ENCODE data around the gene LMTK2.

LMTK2 gene

DNA sequence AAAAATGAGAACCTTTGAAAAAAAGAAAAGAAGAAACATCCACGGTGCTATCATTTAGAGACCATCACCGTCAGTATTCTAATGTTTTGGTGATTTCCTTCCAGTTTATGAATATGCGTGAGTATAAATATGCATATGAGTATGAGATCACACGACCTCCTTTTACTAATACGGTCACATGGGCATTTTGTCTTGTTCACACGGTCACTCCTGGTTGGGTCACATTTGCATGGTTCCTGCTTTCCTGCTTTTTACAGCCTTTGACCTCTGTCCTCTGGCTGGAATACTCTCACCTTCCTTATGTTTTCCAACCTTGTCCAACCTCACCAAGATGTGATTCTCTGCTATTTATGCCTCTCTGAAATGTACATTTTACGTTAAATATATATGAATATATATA, 25.3 kb upstream of the LMTK2 start:
- Histone ChIP-seq H3K4me3 (ENCODE audit: low read depth, low read length) (no peak overlapping the region), H3K27ac (ENCODE audit: low read depth, low read length) (no peak overlapping the region), H3K27me3 (ENCODE audit: control insufficient read depth, insufficient read depth, low read length) (no peaks in the 10 kb centered on the region), H3K9me3 (ENCODE audit: control insufficient read depth, insufficient read depth, low read length) (no peaks in the 10 kb centered on the region), H3K4me1 (ENCODE audit: control insufficient read depth, insufficient read depth, low read length) (peaks cover 6% of the 10 kb centered on the region), H3K9ac (ENCODE audit: low read depth, low read length) (no peak overlapping the region), H3K36me3 (ENCODE audit: control insufficient read depth, insufficient read depth, low read length) (no peaks in the 10 kb centered on the region)

GRCh38 chr7:98084631-98085030, 22.0 kb upstream of the LMTK2 start:
- no peak overlapping the region for H3K27ac ChIP-seq (ENCODE audit: low read depth, low read length)
- H3K9ac ChIP-seq (ENCODE audit: low read depth, low read length), result no peak overlapping the region
- no peaks in the 10 kb centered on the region for H3K36me3 ChIP-seq (ENCODE audit: control insufficient read depth, insufficient read depth, low read length)

GRCh38 chr7:98085674-98086073, 21.0 kb upstream of the LMTK2 start:
- Histone ChIP-seq H3K9ac (ENCODE audit: low read depth, low read length) (no peak overlapping the region), H3K4me3 (ENCODE audit: low read depth, low read length) (no peak overlapping the region), H3K4me1 (ENCODE audit: control insufficient read depth, insufficient read depth, low read length) (no peaks in the 10 kb centered on the region)

More at GRCh38 chr7:98084631-98085030, 22.0 kb upstream of the LMTK2 start:
- H3K27me3 ChIP-seq (ENCODE audit: control insufficient read depth, insufficient read depth, low read length), result no peaks in the 10 kb centered on the region
- no peak overlapping the region for H3K4me3 ChIP-seq (ENCODE audit: low read depth, low read length)
- peaks cover 6% of the 10 kb centered on the region for H3K4me1 ChIP-seq (ENCODE audit: control insufficient read depth, insufficient read depth, low read length)
- no peaks in the 10 kb centered on the region for H3K9me3 ChIP-seq (ENCODE audit: control insufficient read depth, insufficient read depth, low read length)

DNA sequence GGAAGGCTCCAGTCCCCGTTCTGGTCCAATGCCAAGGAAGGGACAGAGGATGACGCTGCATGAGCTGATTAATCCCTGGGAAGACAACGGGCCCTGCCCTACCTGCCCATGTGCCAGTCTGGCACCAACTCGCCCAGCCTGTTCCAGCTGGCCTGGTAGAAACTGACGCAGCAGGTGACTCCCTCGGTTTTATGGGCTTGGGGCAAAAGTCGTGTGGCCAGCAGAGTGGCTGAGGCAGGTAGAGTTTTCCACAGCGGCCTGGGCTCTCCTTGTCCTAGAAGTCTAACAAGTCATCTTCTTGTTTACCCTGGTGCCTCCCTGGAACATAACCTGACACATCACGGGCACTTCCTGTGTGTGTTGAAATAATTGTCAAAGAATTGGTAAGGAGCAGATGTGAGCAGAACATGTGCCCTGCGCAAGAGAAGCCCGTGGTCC, 20.4 kb upstream of the LMTK2 start:
- H3K36me3 ChIP-seq (ENCODE audit: control insufficient read depth, insufficient read depth, low read length), result no peaks in the 10 kb centered on the region
- no peaks in the 10 kb centered on the region for H3K4me1 ChIP-seq (ENCODE audit: control insufficient read depth, insufficient read depth, low read length)
- no peaks in the 10 kb centered on the region for H3K9me3 ChIP-seq (ENCODE audit: control insufficient read depth, insufficient read depth, low read length)
- H3K9ac ChIP-seq (ENCODE audit: low read depth, low read length), result no peak overlapping the region
- H3K27ac ChIP-seq (ENCODE audit: low read depth, low read length), result no peak overlapping the region
- no peaks in the 10 kb centered on the region for H3K27me3 ChIP-seq (ENCODE audit: control insufficient read depth, insufficient read depth, low read length)
- no peak overlapping the region for H3K4me3 ChIP-seq (ENCODE audit: low read depth, low read length)

More at GRCh38 chr7:98085674-98086073, 21.0 kb upstream of the LMTK2 start:
- no peaks in the 10 kb centered on the region for H3K36me3 ChIP-seq (ENCODE audit: control insufficient read depth, insufficient read depth, low read length)
- no peaks in the 10 kb centered on the region for H3K9me3 ChIP-seq (ENCODE audit: control insufficient read depth, insufficient read depth, low read length)
- H3K27ac ChIP-seq (ENCODE audit: low read depth, low read length), result no peak overlapping the region
- H3K27me3 ChIP-seq (ENCODE audit: control insufficient read depth, insufficient read depth, low read length), result no peaks in the 10 kb centered on the region

GRCh38 chr7:98088109-98088508, 18.6 kb upstream of the LMTK2 start:
- Histone ChIP-seq H3K36me3 (ENCODE audit: control insufficient read depth, insufficient read depth, low read length) (no peaks in the 10 kb centered on the region), H3K9ac (ENCODE audit: low read depth, low read length) (no peak overlapping the region), H3K27ac (ENCODE audit: low read depth, low read length) (no peak overlapping the region), H3K4me3 (ENCODE audit: low read depth, low read length) (no peak overlapping the region), H3K4me1 (ENCODE audit: control insufficient read depth, insufficient read depth, low read length) (no peaks in the 10 kb centered on the region), H3K9me3 (ENCODE audit: control insufficient read depth, insufficient read depth, low read length) (no peaks in the 10 kb centered on the region), H3K27me3 (ENCODE audit: control insufficient read depth, insufficient read depth, low read length) (no peaks in the 10 kb centered on the region)

- Histone ChIP-seq H3K4me3 (ENCODE audit: low read depth, low read length) (no peak overlapping the region), H3K36me3 (ENCODE audit: control insufficient read depth, insufficient read depth, low read length) (no peaks in the 10 kb centered on the region), H3K27ac (ENCODE audit: low read depth, low read length) (no peak overlapping the region), H3K27me3 (ENCODE audit: control insufficient read depth, insufficient read depth, low read length) (no peaks in the 10 kb centered on the region), H3K4me1 (ENCODE audit: control insufficient read depth, insufficient read depth, low read length) (no peaks in the 10 kb centered on the region), H3K9ac (ENCODE audit: low read depth, low read length) (no peak overlapping the region), H3K9me3 (ENCODE audit: control insufficient read depth, insufficient read depth, low read length) (no peaks in the 10 kb centered on the region)
These were observed 16.5 kb upstream of the LMTK2 start for GRCh38 chr7:98090116-98090515.

DNA sequence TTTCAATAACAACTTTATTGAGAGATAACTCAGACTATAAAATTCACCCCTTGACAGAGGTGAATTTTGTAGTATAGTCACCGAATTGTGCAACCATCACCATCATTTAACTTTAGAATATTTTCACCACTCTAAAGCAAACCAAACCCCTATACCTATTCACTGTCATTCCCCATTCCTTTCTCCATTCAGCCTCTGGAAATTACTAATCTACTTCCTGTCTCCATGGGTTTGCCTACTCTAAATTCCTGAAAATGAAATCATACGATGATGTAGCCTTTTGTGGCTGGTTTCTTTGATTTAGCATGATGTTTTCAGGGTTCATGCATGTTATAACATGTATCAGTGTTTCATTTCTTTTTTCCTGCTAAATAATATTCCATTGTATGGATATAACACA, 15.6 kb upstream of the LMTK2 start:
- Histone ChIP-seq H3K9me3 (ENCODE audit: control insufficient read depth, insufficient read depth, low read length) (no peaks in the 10 kb centered on the region), H3K27me3 (ENCODE audit: control insufficient read depth, insufficient read depth, low read length) (no peaks in the 10 kb centered on the region), H3K9ac (ENCODE audit: low read depth, low read length) (no peak overlapping the region), H3K4me1 (ENCODE audit: control insufficient read depth, insufficient read depth, low read length) (no peaks in the 10 kb centered on the region), H3K36me3 (ENCODE audit: control insufficient read depth, insufficient read depth, low read length) (no peaks in the 10 kb centered on the region), H3K4me3 (ENCODE audit: low read depth, low read length) (no peak overlapping the region), H3K27ac (ENCODE audit: low read depth, low read length) (no peak overlapping the region)

GRCh38 chr7:98091523-98091922, 15.1 kb upstream of the LMTK2 start:
- H3K9me3 ChIP-seq (ENCODE audit: control insufficient read depth, insufficient read depth, low read length), result peaks cover 4% of the 10 kb centered on the region
- H3K9ac ChIP-seq (ENCODE audit: low read depth, low read length), result no peak overlapping the region
- no peak overlapping the region for H3K4me3 ChIP-seq (ENCODE audit: low read depth, low read length)
- no peaks in the 10 kb centered on the region for H3K36me3 ChIP-seq (ENCODE audit: control insufficient read depth, insufficient read depth, low read length)
- H3K27ac ChIP-seq (ENCODE audit: low read depth, low read length), result no peak overlapping the region
- no peaks in the 10 kb centered on the region for H3K4me1 ChIP-seq (ENCODE audit: control insufficient read depth, insufficient read depth, low read length)
- H3K27me3 ChIP-seq (ENCODE audit: control insufficient read depth, insufficient read depth, low read length), result no peaks in the 10 kb centered on the region

DNA sequence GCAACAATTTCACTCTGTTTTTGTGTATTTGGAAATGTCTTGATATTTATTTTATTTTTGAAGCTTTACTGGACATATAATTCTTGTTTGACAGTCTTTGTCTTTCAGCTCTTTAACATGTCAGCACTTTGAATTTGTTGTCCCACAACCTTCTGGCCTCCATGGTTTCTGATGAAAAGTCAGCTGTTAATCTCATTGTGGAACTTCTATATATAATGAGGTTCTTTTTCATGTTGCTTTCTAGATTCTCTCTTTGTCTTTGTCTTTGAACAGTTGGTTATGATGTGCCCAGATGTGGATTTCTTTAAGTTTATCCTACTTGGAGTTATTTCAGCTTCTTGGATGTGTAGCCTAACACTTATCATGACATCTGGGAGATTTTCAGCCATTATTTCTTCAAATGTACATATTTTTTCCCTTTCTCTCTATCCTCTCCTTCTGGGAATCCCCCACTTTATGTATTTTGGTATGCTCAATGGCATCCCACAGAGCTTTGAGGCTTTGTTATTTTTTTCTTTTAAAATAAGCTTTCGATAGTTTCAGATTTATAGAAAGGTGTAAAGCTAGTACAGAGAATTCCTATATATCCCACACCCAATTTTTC, 9.5 kb upstream of the LMTK2 start:
- no peaks in the 10 kb centered on the region for H3K4me1 ChIP-seq (ENCODE audit: control insufficient read depth, insufficient read depth, low read length)
- peaks cover 19% of the 10 kb centered on the region for H3K9me3 ChIP-seq (ENCODE audit: control insufficient read depth, insufficient read depth, low read length)
- no peak overlapping the region for H3K27ac ChIP-seq (ENCODE audit: low read depth, low read length)
- H3K27me3 ChIP-seq (ENCODE audit: control insufficient read depth, insufficient read depth, low read length), result no peaks in the 10 kb centered on the region
- no peaks in the 10 kb centered on the region for H3K36me3 ChIP-seq (ENCODE audit: control insufficient read depth, insufficient read depth, low read length)
- H3K4me3 ChIP-seq (ENCODE audit: low read depth, low read length), result no peak overlapping the region
- no peak overlapping the region for H3K9ac ChIP-seq (ENCODE audit: low read depth, low read length)

- H3K4me3 ChIP-seq (ENCODE audit: low read depth, low read length), result no peak overlapping the region
- H3K36me3 ChIP-seq (ENCODE audit: control insufficient read depth, insufficient read depth, low read length), result no peaks in the 10 kb centered on the region
- no peak overlapping the region for H3K27ac ChIP-seq (ENCODE audit: low read depth, low read length)
- H3K4me1 ChIP-seq (ENCODE audit: control insufficient read depth, insufficient read depth, low read length), result no peaks in the 10 kb centered on the region
- H3K9me3 ChIP-seq (ENCODE audit: control insufficient read depth, insufficient read depth, low read length), result peaks cover 19% of the 10 kb centered on the region
- H3K9ac ChIP-seq (ENCODE audit: low read depth, low read length), result no peak overlapping the region
- no peaks in the 10 kb centered on the region for H3K27me3 ChIP-seq (ENCODE audit: control insufficient read depth, insufficient read depth, low read length)
These were observed 6.6 kb upstream of the LMTK2 start for GRCh38 chr7:98100088-98100487.

DNA sequence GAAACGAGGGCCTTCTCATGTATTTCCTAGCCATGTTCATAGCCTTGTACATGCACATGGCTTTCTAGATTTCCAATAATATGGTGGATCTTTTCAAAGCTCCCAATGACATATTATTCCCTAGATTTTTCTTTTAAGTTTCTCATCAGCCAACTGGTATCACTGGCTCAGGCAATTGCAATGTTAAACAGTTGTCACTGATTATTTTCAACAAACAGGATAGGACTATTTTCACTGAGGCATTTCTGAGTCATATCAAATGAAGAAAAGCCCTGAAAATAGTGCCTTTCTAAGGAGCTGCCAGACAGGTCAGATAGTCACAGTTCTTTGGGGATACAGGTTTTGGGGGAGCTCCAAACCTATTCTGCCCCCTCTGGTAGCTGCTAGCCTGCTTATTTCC, 4.5 kb upstream of the LMTK2 start:
- H3K4me1 ChIP-seq (ENCODE audit: control insufficient read depth, insufficient read depth, low read length), result no peaks in the 10 kb centered on the region
- no peak overlapping the region for H3K27ac ChIP-seq (ENCODE audit: low read depth, low read length)
- peaks cover 11% of the 10 kb centered on the region for H3K9me3 ChIP-seq (ENCODE audit: control insufficient read depth, insufficient read depth, low read length)
- no peak overlapping the region for H3K9ac ChIP-seq (ENCODE audit: low read depth, low read length)
- H3K36me3 ChIP-seq (ENCODE audit: control insufficient read depth, insufficient read depth, low read length), result no peaks in the 10 kb centered on the region
- no peaks in the 10 kb centered on the region for H3K27me3 ChIP-seq (ENCODE audit: control insufficient read depth, insufficient read depth, low read length)
- no peak overlapping the region for H3K4me3 ChIP-seq (ENCODE audit: low read depth, low read length)

Data from HUES48 (cell line).